GM12872 (cell line): ENCODE measurements around the gene HNRNPM.

ENCODE experiments used
- CTCF ChIP-seq: IDR thresholded peaks from 3 replicates; pipeline ENCODE4 v1.5.1; 2011; ENCODE audit warnings: low read depth, mild to moderate bottlenecking, low read length, moderate library complexity; ENCODE audit not compliant: insufficient read depth

HNRNPM gene

GRCh38 chr19:8463365-8463764, 18.6 kb downstream of the HNRNPM start:
- TF ChIP-seq CTCF, result no peak

- TF ChIP-seq CTCF, result no peak
Measured at GRCh38 chr19:8466018-8466417, 21.2 kb downstream of the HNRNPM start.

GRCh38 chr19:8468124-8468523, 23.3 kb downstream of the HNRNPM start:
- no peak for TF ChIP-seq CTCF

GRCh38 chr19:8468761-8469373, 24.1 kb downstream of the HNRNPM start:
- TF ChIP-seq CTCF, result no peak

GRCh38 chr19:8469613-8470368, 25.0 kb downstream of the HNRNPM start:
- TF ChIP-seq CTCF, result no peak

- TF ChIP-seq CTCF, result no peak
Measured at GRCh38 chr19:8473648-8474476, 29.1 kb downstream of the HNRNPM start.

GRCh38 chr19:8475005-8475404, 30.2 kb downstream of the HNRNPM start:
- TF ChIP-seq CTCF, result no peak
